ENCODE data around the gene NRXN3.

The NRXN3 gene

DNA sequence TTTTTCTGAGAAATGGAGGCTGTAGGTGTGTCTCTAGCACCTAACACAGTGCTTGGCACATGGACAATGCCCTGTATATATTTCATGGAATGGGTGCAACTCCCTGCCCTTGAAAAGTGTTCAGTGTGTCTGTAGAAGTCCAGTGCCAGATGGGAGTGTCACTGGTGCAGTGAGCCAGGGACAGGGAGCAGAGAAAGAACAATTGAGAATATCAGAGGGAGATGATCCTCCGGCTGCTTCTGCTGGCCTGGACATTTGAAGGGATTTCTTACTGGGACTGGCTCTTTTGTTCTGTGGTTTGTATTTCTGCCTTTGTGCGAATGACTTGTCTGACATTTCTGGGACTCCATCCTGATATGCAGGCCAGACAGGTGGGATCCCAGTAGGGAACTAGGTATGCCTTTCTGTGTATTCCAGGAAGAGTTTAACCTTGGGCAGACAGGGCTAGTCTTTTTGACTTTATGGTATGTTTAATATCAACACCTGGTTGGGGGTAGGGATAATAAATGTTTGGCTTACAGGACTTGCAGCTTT lies 328.0 kb downstream of the NRXN3 start:
- DNase-seq (ENCODE audit: low read depth, low spot score), result no peak
- ChIA-PET CTCF (no interaction called here), POLR2A (no interaction called here)
- TF ChIP-seq, protein P1, sequence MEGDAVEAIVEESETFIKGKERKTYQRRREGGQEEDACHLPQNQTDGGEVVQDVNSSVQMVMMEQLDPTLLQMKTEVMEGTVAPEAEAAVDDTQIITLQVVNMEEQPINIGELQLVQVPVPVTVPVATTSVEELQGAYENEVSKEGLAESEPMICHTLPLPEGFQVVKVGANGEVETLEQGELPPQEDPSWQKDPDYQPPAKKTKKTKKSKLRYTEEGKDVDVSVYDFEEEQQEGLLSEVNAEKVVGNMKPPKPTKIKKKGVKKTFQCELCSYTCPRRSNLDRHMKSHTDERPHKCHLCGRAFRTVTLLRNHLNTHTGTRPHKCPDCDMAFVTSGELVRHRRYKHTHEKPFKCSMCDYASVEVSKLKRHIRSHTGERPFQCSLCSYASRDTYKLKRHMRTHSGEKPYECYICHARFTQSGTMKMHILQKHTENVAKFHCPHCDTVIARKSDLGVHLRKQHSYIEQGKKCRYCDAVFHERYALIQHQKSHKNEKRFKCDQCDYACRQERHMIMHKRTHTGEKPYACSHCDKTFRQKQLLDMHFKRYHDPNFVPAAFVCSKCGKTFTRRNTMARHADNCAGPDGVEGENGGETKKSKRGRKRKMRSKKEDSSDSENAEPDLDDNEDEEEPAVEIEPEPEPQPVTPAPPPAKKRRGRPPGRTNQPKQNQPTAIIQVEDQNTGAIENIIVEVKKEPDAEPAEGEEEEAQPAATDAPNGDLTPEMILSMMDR (IDR thresholded peaks at IDR 0.05; ENCODE audit: insufficient read depth, low read length, missing control alignments), result no peak
- H3K4me3 ChIP-seq (ENCODE audit: low read depth, low read length), result no peak overlapping the region

DNA sequence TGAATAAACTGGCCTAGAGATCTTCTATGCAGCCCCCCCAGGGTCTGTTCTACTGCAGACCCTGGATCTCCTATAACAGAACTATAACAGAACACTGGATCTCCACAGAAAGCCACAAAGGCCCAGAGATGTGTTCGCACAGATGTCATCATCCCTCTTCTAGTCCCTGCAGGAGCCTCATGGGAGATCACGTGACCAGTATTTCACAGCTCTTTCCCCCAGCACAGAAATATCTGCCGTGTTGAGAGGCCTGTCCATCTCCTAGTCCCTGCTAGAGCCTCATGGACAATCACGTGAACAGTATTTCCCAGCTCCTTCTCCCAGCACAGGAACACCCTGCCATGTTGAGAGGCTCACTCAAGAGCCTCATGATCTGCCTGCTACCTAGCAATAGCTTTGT lies 331.7 kb downstream of the NRXN3 start:
- no peak for DNase-seq (ENCODE audit: low read depth, low spot score)
- TF ChIP-seq, protein P1 (IDR thresholded peaks at IDR 0.05; ENCODE audit: insufficient read depth, low read length, missing control alignments), result no peak
- ChIA-PET POLR2A (no interaction called here), CTCF (no interaction called here)
- no peak overlapping the region for H3K4me3 ChIP-seq (ENCODE audit: low read depth, low read length)

DNA sequence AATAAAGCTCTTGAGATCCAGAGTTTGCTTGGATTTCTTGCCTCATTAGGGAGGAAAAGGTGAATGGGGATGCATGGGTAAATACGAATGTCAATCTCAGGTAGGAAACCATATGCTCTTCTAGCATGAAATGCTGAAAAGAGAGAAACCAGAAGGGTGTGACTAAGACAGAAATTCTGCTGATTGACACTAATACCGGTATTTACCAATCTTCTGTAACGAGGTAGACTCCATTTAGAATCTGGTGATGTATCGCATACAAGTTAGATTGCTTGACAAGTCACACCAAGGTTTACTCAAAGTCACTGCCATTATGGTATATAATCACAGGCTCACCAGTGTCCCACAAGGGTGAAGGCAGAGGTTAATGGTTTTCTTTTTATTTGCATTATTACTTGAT lies 337.9 kb downstream of the NRXN3 start:
- DNase-seq (ENCODE audit: low read depth, low spot score), result no peak
- ChIA-PET POLR2A (no interaction called here), CTCF (no interaction called here)
- TF ChIP-seq, protein P1 (IDR thresholded peaks at IDR 0.05; ENCODE audit: insufficient read depth, low read length, missing control alignments), result no peak
- H3K4me3 ChIP-seq (ENCODE audit: low read depth, low read length), result no peak overlapping the region

DNA sequence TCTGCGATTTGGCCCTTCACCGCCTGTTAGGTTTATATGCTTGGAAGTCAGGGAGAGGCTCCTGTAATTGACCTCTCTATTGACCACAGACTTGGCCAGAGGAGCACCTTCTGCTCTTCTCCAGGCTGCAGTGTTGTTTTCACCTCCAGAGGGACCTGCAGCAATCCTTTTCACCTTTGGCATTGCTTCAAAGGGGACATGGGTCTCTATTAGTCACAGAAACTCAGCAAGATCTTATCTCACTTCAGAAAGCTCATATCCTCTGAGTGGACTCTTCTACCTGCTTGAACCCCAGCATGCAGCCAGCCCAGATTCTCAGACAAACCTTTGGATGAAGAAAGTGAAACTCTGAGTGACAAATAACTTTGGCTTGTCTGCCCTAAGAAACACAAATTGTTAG lies 339.3 kb downstream of the NRXN3 start:
- ChIA-PET CTCF (no interaction called here), POLR2A (no interaction called here)
- no peak for DNase-seq (ENCODE audit: low read depth, low spot score)
- no peak overlapping the region for H3K4me3 ChIP-seq (ENCODE audit: low read depth, low read length)
- TF ChIP-seq, protein P1 (IDR thresholded peaks at IDR 0.05; ENCODE audit: insufficient read depth, low read length, missing control alignments), result no peak

DNA sequence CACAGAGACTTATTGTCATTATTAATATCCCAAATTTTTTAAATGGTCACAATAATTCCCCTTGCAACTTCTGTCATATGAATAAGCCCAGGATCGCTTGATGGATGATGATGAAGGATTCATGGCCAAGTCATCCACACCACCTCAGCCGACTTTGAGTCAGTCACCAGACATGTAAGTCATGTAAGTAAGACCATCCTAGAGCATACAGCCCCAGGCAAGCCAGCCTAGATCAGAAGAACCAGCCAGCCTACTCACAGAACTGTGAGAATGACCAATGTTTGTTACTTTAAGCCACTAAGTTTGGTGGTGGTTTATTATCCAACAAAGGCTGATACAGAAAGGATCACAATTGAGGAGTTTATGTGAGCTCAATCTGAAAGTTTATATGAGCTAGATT lies 341.8 kb downstream of the NRXN3 start:
- ChIA-PET CTCF (no interaction called here), POLR2A (no interaction called here)
- no peak overlapping the region for H3K4me3 ChIP-seq (ENCODE audit: low read depth, low read length)
- TF ChIP-seq, protein P1 (IDR thresholded peaks at IDR 0.05; ENCODE audit: insufficient read depth, low read length, missing control alignments), result no peak
- no peak for DNase-seq (ENCODE audit: low read depth, low spot score)

DNA sequence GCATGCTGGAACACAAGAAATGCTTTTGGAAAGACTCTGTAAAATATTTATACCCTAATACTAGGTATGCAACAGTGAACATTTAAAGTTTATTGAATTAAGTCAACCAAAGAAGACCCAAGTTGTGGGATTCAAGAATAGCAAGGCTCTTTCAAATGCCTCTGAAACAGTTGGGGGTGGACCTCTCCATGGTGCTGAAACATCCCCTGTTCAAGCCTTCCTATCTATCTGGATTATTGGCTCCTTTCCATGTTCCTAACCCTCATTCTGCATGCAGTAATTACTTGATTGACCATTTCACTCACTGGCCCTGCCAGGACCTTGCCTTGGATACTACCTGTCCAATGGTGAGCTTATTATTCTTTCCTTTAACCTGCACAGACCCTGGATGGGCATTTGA lies 349.7 kb downstream of the NRXN3 start:
- no peak for DNase-seq (ENCODE audit: low read depth, low spot score)
- H3K4me3 ChIP-seq (ENCODE audit: low read depth, low read length), result no peak overlapping the region
- TF ChIP-seq, protein P1 (IDR thresholded peaks at IDR 0.05; ENCODE audit: insufficient read depth, low read length, missing control alignments), result no peak
- ChIA-PET CTCF (no interaction called here), POLR2A (no interaction called here)
